ENCODE results near the gene GALNS.
A peak's percentile ranks its signal among the peaks of the same experiment; 100 is the strongest.

The GALNS gene

DNA sequence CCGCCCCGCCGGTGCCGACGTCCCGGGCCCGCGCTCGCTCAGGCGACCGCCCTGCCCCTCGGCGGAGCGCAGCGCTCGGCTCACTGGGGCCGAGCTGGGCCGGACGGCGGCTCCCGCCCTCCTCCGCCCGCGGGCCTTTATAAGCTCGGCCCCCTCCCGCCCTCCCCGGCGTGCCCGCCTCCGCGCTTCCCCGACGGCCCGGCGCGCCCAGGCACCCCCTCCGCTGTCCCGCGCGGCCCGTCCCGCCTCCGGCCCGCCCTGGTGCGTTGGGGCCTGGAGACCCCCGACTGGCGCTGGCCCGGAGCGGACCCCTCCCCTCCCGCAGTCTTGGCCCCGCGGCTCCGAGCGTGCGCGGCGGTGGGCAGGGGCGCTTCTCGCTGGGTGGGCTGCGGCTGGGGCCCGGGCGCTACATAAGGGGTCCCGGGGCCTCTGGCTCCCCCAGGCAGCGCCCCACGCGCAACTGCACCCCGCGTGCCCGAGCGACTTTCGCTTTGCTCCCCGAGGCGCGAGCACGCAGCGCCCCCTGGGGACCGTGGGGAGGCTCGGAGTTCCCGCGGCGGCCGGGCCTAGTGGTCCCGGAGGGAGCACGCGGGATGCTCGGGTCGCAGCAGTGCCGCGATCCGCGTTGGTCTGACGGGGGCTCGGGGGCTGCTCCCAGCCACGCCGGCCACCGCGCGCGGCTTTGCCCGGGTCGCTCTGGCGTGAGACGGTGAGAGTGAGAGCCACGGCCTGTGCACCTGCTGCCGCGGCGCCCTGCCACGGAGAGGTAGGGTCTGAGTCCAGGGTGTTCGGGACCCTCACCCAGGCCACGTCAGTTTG, 71.4 kb downstream of the GALNS start, which contains the start of gene PIEZO1:
TSS of gene PIEZO1 (minus strand) at position 115 of the 819 bp plus-strand sequence. CDS start 256 bp downstream, outside the sequence.
- DNase-seq (ENCODE audit: low spot score), result no peak
- TF ChIP-seq, protein P1, sequence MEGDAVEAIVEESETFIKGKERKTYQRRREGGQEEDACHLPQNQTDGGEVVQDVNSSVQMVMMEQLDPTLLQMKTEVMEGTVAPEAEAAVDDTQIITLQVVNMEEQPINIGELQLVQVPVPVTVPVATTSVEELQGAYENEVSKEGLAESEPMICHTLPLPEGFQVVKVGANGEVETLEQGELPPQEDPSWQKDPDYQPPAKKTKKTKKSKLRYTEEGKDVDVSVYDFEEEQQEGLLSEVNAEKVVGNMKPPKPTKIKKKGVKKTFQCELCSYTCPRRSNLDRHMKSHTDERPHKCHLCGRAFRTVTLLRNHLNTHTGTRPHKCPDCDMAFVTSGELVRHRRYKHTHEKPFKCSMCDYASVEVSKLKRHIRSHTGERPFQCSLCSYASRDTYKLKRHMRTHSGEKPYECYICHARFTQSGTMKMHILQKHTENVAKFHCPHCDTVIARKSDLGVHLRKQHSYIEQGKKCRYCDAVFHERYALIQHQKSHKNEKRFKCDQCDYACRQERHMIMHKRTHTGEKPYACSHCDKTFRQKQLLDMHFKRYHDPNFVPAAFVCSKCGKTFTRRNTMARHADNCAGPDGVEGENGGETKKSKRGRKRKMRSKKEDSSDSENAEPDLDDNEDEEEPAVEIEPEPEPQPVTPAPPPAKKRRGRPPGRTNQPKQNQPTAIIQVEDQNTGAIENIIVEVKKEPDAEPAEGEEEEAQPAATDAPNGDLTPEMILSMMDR (IDR thresholded peaks at IDR 0.05), result peak; percentile 72
- peak within 1 kb of the TSS; percentile 65 to 97 for H3K27ac ChIP-seq
- peak within 1 kb of the TSS; percentile 96 for H3K4me3 ChIP-seq

DNA sequence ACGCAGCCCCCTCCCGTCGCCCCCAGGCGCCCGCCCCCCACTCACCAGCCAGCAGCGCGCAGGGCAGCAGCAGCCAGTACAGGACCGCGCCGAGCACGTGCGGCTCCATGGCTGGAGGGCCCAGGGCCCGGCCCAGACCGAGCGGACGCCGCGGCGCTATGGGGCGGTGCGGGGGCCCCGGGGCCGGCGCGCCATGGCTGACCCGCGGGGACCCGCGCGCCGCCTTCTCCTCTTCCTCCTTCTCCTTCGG, 72.0 kb downstream of the GALNS start:
- peak overlapping the region; percentile 96 for H3K4me3 ChIP-seq
- TF ChIP-seq, protein P1 (IDR thresholded peaks at IDR 0.05), result no peak
- H3K27ac ChIP-seq, result peak overlapping the region; percentile 65 to 97
- no peak for DNase-seq (ENCODE audit: low spot score)

DNA sequence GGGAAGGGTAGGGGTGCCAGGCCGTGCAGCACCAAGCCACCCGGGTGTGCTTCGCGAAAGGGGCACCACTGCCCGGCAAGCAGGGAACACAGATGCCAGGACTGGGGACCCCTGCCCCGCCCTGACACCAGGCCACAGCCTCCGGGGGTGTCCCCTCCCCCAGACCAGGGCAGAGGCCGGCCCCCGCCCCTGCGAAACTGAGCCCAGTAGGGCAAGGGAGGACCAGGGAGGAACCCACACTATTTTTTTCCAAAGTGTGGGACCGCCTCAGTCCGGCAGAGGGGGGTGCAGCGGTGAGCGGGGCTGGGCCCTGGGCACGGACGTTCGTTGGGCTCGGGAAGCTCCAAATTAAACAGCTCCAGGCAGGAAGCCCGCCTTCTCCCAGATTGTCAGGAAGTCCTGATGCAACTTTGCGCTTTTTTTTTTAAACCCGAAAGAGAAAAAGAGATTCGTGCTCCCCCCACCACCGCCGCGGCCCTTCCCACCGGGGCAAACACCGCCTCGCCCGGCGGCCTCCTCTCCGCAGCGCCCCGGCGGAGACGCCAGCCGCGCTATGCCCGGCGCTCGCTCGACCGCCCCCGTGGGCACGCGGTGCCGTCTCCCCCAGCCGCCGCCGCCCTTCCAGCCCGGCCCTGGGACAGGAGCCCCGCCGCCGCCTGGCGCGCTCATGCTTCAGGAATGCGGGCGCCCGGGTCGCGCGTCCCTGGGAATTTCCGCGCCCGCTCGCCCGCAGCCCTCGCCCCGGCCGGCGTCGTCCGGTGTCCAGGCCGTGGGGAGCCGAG, 72.5 kb downstream of the GALNS start:
- TF ChIP-seq, protein P1 (IDR thresholded peaks at IDR 0.05), result peak; percentile 32
- peak overlapping the region; percentile 96 for H3K4me3 ChIP-seq
- DNase-seq (ENCODE audit: low spot score), result peak; percentile 87
- H3K27ac ChIP-seq, result peak overlapping the region; percentile 65 to 97

DNA sequence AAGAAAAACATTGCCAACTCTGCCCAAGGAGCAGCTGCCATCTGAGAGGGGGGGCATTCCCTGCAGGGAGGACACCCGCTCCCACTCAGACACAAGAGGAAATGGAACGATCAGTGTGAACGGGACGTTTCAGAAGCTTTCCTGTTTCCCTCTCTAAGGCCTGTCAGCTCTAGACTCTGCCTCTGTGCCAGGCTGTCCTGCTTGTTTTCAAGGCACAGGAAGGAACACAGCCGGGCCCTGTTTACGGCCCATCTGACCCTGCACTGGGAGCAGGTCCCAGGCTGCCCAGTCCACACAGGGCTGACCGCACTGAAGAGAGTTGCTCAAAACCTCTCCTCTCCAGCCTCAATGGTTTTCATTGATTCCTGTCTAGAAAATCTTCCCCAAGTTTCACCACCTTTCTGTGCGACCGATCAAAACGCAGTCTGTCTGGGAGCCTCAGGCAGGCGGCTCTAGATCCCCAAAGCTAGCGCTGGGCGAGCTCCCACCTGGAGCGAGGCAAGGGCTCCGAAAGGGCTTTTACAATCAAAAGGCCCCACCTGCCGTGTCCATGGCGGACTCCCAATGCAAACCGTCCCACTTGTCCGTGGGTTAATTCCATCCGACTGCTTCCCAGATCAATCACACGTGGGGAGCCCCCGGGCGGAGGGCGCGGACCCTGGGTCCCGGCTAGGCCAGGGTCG, 73.2 kb downstream of the GALNS start:
- peak overlapping the region; percentile 65 to 97 for H3K27ac ChIP-seq
- DNase-seq (ENCODE audit: low spot score), result no peak
- H3K4me3 ChIP-seq, result peak overlapping the region; percentile 96
- TF ChIP-seq, protein P1 (IDR thresholded peaks at IDR 0.05), result no peak

DNA sequence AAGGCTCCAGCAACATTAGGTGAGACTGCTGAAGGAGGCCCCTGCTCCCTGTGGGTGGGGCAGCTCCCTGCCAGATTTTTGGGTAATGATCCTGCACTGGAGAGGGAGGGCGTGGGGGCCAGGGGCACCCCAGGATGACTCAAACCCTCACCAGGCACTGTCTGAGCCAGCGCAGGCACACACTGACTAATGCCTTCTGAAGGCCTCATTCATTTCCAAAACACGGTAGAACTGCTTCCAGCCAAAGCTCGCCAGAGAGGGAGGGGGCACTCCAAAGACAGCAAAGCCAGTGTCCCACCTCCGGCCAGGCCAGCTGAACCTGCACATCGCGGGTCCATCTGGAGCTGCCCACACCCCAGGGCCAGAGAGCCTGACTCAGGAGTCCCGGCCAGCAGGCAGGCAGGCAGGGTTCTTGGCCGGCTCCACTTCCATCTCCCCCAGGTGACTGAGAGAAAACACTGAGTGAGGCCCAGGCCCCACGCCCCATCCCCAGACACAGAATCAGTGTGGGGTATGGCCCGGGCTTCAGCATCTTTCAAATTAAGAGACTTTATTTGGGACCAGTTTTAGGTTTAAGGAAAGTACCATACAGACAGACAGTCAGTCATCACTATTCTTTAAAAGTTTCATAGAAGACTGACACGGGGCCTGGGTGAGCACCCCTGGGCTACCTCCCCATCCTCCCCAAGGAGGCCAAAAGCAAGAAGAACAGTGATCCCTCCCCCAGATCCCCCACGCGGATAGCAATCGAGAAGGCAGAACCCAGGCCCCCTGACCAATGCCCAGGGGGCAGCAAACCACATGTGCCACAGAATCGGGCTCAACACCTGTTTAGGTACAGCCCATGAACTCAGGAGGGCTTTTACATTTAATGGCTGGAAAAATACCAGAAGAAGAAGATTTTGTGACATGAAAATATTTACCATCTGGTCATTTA, 74.0 kb downstream of the GALNS start:
- DNase-seq (ENCODE audit: low spot score), result no peak
- TF ChIP-seq, protein P1 (IDR thresholded peaks at IDR 0.05), result no peak
- Histone ChIP-seq H3K4me3 (peak overlapping the region; percentile 96), H3K27ac (peak overlapping the region; percentile 65 to 97)
